GM12864 (cell line): ENCODE data around the gene CCS.

Source experiments
- DNase-seq: peaks from one replicate; pipeline ENCODE4 v3.0.0-alpha.2; 2011; ENCODE audit warnings: low read depth
- H3K4me3 ChIP-seq: 2 replicates; pipeline ENCODE4 v1.5.1; 2011; ENCODE audit warnings: mild to moderate bottlenecking, low read depth, low read length, control low read depth
- TF ChIP-seq, protein P1 (sequence below): IDR thresholded peaks from 2 replicates; pipeline ENCODE4 v1.5.1; 2011; ENCODE audit warnings: low read depth, mild to moderate bottlenecking, moderate library complexity, low read length, control low read depth, inconsistent platforms; ENCODE audit errors: missing control alignments

CCS gene

DNA sequence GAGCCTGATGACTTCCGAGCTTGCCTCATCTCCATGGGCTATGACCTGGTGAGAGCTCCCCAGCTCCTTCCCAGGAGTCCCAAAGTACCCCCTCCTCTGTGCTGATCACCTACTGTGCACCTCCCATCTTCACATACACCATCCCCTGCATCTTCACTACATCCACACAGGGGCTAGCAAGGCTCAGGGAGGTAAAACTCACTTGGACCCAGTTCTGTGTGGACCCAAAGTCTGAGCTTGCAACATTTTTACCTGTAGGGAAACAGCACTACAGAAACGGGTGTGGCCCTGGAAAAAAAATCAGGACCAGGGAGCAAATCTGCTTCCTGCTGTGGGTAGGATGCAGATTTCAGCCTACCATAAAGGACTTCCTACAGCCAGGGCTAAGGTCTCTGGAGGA lies 30.7 kb upstream of the CCS start:
- H3K4me3 ChIP-seq, result no peak overlapping the region
- DNase-seq, result no peak
- TF ChIP-seq, protein P1, sequence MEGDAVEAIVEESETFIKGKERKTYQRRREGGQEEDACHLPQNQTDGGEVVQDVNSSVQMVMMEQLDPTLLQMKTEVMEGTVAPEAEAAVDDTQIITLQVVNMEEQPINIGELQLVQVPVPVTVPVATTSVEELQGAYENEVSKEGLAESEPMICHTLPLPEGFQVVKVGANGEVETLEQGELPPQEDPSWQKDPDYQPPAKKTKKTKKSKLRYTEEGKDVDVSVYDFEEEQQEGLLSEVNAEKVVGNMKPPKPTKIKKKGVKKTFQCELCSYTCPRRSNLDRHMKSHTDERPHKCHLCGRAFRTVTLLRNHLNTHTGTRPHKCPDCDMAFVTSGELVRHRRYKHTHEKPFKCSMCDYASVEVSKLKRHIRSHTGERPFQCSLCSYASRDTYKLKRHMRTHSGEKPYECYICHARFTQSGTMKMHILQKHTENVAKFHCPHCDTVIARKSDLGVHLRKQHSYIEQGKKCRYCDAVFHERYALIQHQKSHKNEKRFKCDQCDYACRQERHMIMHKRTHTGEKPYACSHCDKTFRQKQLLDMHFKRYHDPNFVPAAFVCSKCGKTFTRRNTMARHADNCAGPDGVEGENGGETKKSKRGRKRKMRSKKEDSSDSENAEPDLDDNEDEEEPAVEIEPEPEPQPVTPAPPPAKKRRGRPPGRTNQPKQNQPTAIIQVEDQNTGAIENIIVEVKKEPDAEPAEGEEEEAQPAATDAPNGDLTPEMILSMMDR, result no peak

- DNase-seq, result no peak
- TF ChIP-seq, protein P1, result no peak
- no peak overlapping the region for H3K4me3 ChIP-seq
Measured at GRCh38 chr11:66562907-66563583, 29.9 kb upstream of the CCS start.

DNA sequence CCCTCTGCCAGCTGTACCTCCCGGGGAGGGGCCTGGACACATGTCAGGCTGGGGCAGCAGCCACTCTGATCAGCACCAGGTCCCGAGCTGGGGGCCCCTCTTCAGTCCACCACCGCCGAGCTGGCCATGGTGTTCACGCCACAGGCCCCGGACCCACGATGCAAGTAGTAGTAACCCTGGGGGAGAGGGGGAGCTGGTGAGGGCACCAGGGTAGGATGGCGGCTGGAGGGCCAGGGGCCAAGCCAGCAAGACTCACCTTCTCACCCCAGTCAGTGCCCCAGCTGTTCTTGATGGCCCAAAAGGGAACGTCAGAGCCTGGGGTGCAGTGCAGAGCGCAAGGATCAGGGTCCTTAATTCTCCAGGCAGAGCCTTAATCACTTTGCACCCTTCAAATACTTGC lies 29.2 kb upstream of the CCS start:
- TF ChIP-seq, protein P1, result no peak
- no peak for DNase-seq
- no peak overlapping the region for H3K4me3 ChIP-seq

GRCh38 chr11:66564538-66564937 lies 28.4 kb upstream of the CCS start:
- DNase-seq, result no peak
- H3K4me3 ChIP-seq, result no peak overlapping the region
- TF ChIP-seq, protein P1, result no peak

DNA sequence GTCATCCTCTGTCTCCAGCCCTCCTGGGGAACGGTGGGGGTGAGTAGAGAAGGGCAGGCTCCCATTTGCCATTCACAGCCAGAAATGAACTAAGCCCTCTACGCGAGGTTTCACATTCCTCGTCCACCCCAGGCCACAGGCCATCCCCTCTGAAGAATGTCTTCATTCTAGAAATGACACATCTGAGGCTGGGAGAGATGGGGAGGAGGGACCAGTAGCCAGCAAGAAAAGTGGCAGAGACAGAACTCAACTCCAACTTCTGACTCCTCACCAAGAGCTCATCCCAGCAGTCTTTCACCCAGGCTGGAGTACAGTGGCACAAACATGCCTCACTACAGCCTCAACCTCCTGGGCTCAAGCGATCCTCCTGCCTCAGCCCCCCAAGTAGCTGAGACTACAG lies 28.0 kb upstream of the CCS start:
- TF ChIP-seq, protein P1, result no peak
- DNase-seq, result no peak

GRCh38 chr11:66566221-66566620 lies 26.8 kb upstream of the CCS start:
- DNase-seq, result no peak
- TF ChIP-seq, protein P1, result no peak
- no peak overlapping the region for H3K4me3 ChIP-seq

More for the DNA sequence above, 28.0 kb upstream of the CCS start:
- no peak overlapping the region for H3K4me3 ChIP-seq

DNA sequence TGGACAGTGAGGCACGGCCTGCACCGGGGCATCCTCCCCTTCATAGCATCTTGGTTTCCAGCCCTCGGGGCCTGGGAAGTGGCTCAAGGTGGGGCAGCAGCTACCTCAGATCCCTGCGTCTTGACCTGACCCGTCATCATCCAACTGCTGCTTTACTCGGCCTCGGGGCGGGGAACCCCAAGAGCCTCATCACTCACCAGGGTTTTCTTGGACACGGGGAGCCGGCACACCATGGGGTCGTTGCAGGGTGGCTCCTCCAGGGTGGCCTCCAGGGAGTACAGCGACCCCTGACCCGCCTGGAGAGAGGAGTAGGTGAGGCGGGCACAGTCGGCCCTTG lies 25.2 kb upstream of the CCS start:
- TF ChIP-seq, protein P1, result no peak
- no peak for DNase-seq
- H3K4me3 ChIP-seq, result no peak overlapping the region
